SK-N-SH (cell line): ENCODE results near the gene INTS1. TPM values are rescaled to one million over a fixed set of nuclear protein-coding genes. Genes with fewer than 3 reads are reported as not detected.

Experiments used
- CTCF ChIA-PET: fragments of 300-600, 350-600 bp; formaldehyde crosslinking; extraction: SDS; loops from one replicate; lab custom pipeline; 2021; lab: Yijun Ruan, JAX
- POLR2A ChIA-PET: fragments of 350-600 bp; sonication (Branson Sonifier 250); formaldehyde crosslinking; extraction: SDS; loops from one replicate; lab custom pipeline; 2020; ENCODE audit warnings: antibody characterized with exemption, inconsistent platforms; lab: Yijun Ruan, JAX
- DNase-seq: peaks from one replicate; pipeline ENCODE4 v3.0.0; 2012
- H2AFZ ChIP-seq: fragments of 200-600 bp; sonication (generic); 2 replicates; pipeline ENCODE4 v1.8.1; 2016; ENCODE audit warnings: antibody characterized with exemption, mild to moderate bottlenecking, low read depth
- H3F3A ChIP-seq: fragments of 200-600 bp; sonication (generic); replicated peaks from 2 replicates; pipeline ENCODE3; 2016; ENCODE audit warnings: antibody characterized with exemption, mild to moderate bottlenecking; ENCODE audit not compliant: insufficient read depth
- H3K27ac ChIP-seq, 2 experiments: fragments of 200-500 bp in 1 of 2; fragments of 200-600 bp in 1 of 2; sonication (Bioruptor generic) in 1 of 2; sonication (generic), shearing (Covaris generic) in 1 of 2; 2 replicates each; pipeline versions ENCODE4 v1.5.1 to v1.6.1; 2014 to 2016; ENCODE audit warnings: low read depth in 2 of 2, inconsistent platforms in 1 of 2, low read length in 1 of 2, mild to moderate bottlenecking in 1 of 2, mixed read lengths in 1 of 2
- H3K27me3 ChIP-seq: fragments of 200-600 bp; sonication (generic), shearing (Covaris generic); 2 replicates; pipeline ENCODE4 v1.6.1; 2016; ENCODE audit warnings: mixed run types; ENCODE audit not compliant: insufficient read depth
- H3K36me3 ChIP-seq, 2 experiments: fragments of 200-500 bp in 1 of 2; fragments of 200-600 bp in 1 of 2; sonication (Bioruptor generic) in 1 of 2; sonication (generic) in 1 of 2; replicated peaks in 1 of 2; 2 replicates each; pipeline versions ENCODE3 to v1.5.1; 2014 to 2016; ENCODE audit warnings: low read length in 1 of 2, mild to moderate bottlenecking in 1 of 2; ENCODE audit not compliant: insufficient read depth in 2 of 2, control insufficient read depth in 1 of 2
- H3K4me1 ChIP-seq, 2 experiments: fragments of 200-500 bp in 1 of 2; fragments of 200-600 bp in 1 of 2; sonication (Bioruptor generic) in 1 of 2; sonication (generic), shearing (Covaris generic) in 1 of 2; 2 replicates each; pipeline versions ENCODE4 v1.5.1 to v1.6.1; 2014 to 2016; ENCODE audit warnings: low read depth in 1 of 2, low read length in 1 of 2, mixed run types in 1 of 2; ENCODE audit not compliant: insufficient read depth in 2 of 2, control insufficient read depth in 1 of 2
- H3K4me2 ChIP-seq: fragments of 200-600 bp; sonication (generic), shearing (Covaris generic); 2 replicates; pipeline ENCODE4 v1.6.1; 2017; ENCODE audit warnings: mixed run types
- H3K4me3 ChIP-seq, 2 experiments: fragments of 200-500 bp in 1 of 2; fragments of 200-600 bp in 1 of 2; sonication (Bioruptor generic) in 1 of 2; sonication (generic), shearing (Covaris generic) in 1 of 2; 2 replicates each; pipeline versions ENCODE4 v1.5.1 to v1.8.1; 2014 to 2016; ENCODE audit warnings: low read depth in 2 of 2, inconsistent platforms in 1 of 2, low read length in 1 of 2, mild to moderate bottlenecking in 1 of 2, mixed read lengths in 1 of 2, moderate library complexity in 1 of 2
- H3K79me2 ChIP-seq: fragments of 200-600 bp; sonication (generic); 2 replicates; pipeline ENCODE4 v1.8.1; 2017; ENCODE audit warnings: mild to moderate bottlenecking; ENCODE audit not compliant: insufficient read depth
- H3K9ac ChIP-seq: fragments of 200-600 bp; sonication (generic); 2 replicates; pipeline ENCODE4 v1.6.1; 2017; ENCODE audit warnings: mixed run types
- H3K9me2 ChIP-seq: fragments of 200-600 bp; sonication (generic); 2 replicates; pipeline ENCODE4 v1.6.1; 2017; ENCODE audit warnings: mixed run types
- H3K9me3 ChIP-seq: fragments of 200-600 bp; sonication (generic); 2 replicates; pipeline ENCODE4 v1.6.1; 2017; ENCODE audit warnings: mixed run types, mild to moderate bottlenecking, moderate library complexity
- H4K20me1 ChIP-seq: fragments of 200-600 bp; sonication (generic); 2 replicates; pipeline ENCODE4 v1.6.1; 2017; ENCODE audit warnings: mild to moderate bottlenecking, mixed run types; ENCODE audit not compliant: insufficient read depth
- ELF1 ChIP-seq: IDR thresholded peaks from 2 replicates; pipeline ENCODE4 v1.4.0; 2012
- EZH2phosphoT487 ChIP-seq: fragments of 200-600 bp; sonication (generic); IDR thresholded peaks from 2 replicates; pipeline ENCODE4 v1.6.1; 2017; ENCODE audit warnings: low read depth, mixed run types, mild to moderate bottlenecking, antibody characterized with exemption, moderate library complexity, borderline replicate concordance
- FOXJ3 ChIP-seq: sonication (generic); formaldehyde crosslinking; IDR thresholded peaks from 2 replicates; pipeline ENCODE4 v1.5.1; 2020; ENCODE audit warnings: mild to moderate bottlenecking, missing genetic modification reagents
- FOXM1 ChIP-seq: IDR thresholded peaks from 2 replicates; pipeline ENCODE4 v1.4.0; 2012; ENCODE audit warnings: low read depth, mild to moderate bottlenecking
- NRF1 ChIP-seq: IDR thresholded peaks from 2 replicates; pipeline ENCODE4 v1.6.1; 2012; ENCODE audit warnings: low read depth, mild to moderate bottlenecking, low read length
- SIN3A ChIP-seq: IDR thresholded peaks from 2 replicates; pipeline ENCODE4 v1.6.1; 2012; ENCODE audit warnings: low read depth, mild to moderate bottlenecking, low read length, moderate library complexity, borderline replicate concordance
- SMC3 ChIP-seq: IDR thresholded peaks from 2 replicates; pipeline ENCODE4 v1.6.1; 2012; ENCODE audit warnings: low read depth, low read length, improper control_type of control experiment
- TEAD4 ChIP-seq: IDR thresholded peaks from 2 replicates; pipeline ENCODE4 v1.4.0; 2012; ENCODE audit warnings: mild to moderate bottlenecking, borderline replicate concordance; ENCODE audit not compliant: insufficient read depth
- YY1 ChIP-seq: IDR thresholded peaks from 2 replicates; pipeline ENCODE4 v1.4.0; 2012; ENCODE audit warnings: low read depth, mild to moderate bottlenecking
- WGBS: methylation state at CpG from one replicate; pipeline ENCODE4 v1.1.6; 2017; ENCODE audit warnings: low lambda C conversion rate; 5-methylcytosine and 5-hydroxymethylcytosine counted together
- polyA plus RNA-seq, 3 experiments: library from polyadenylated mRNA; depleted of rRNA; stranded (reverse); fragments of >200 nt; gene quantifications; 2 replicates each; pipeline ENCODE4 v1.2.3, GENCODE V29; 2012
- TF ChIP-seq, protein P1 (sequence below): fragments of 200-600 bp; sonication (generic); IDR thresholded peaks from 2 replicates; pipeline ENCODE4 v1.6.1; 2017; ENCODE audit warnings: antibody characterized with exemption, mild to moderate bottlenecking, moderate library complexity
- TF ChIP-seq, protein P2 (sequence below): fragments of 150-350 bp; IDR thresholded peaks from 2 replicates; pipeline ENCODE4 v1.6.1; 2016; ENCODE audit warnings: mild to moderate bottlenecking, low read depth, low read length
- TF ChIP-seq, protein P3 (sequence below): IDR thresholded peaks from 2 replicates; pipeline ENCODE4 v1.4.0; 2012; ENCODE audit warnings: low read depth, borderline replicate concordance
- TF ChIP-seq, protein P4 (sequence below): IDR thresholded peaks from 2 replicates; pipeline ENCODE4; 2012
- TF ChIP-seq, protein P5 (sequence below): IDR thresholded peaks from 2 replicates; pipeline ENCODE4 v1.4.0; 2012; ENCODE audit warnings: low read depth, borderline replicate concordance

The INTS1 gene
- polyA plus RNA-seq, 1 of the 3 experiments (the other 2 are of a cell fraction): 48.1 TPM

DNA sequence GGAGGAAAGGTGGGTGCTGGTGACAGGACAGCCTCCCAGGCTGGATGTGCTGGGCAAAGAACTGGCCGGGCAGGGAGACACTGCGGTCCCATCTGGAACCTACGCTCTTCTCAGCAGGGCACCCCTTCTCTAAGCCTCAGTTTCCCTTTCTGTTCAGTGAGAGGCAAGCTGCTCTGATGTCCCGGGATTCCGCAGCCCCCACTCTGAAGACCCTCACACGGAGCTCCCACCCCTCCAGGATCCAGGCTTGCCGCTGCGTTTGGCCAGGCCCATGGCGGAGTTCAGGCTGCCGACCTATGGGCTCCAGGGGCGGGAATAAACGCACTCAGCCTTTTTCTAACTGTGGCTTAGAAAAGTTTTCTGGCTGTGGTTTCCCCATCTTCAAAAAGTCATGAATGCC lies 10.2 kb upstream of the INTS1 start:
- H3K27me3 ChIP-seq: no peaks in the 10 kb centered on the region
- H3K79me2 ChIP-seq: no peaks in the 10 kb centered on the region
- H3K9me3 ChIP-seq: no peaks in the 10 kb centered on the region
- no peak overlapping the region for H3K9ac ChIP-seq
- TF ChIP-seq, protein P1, sequence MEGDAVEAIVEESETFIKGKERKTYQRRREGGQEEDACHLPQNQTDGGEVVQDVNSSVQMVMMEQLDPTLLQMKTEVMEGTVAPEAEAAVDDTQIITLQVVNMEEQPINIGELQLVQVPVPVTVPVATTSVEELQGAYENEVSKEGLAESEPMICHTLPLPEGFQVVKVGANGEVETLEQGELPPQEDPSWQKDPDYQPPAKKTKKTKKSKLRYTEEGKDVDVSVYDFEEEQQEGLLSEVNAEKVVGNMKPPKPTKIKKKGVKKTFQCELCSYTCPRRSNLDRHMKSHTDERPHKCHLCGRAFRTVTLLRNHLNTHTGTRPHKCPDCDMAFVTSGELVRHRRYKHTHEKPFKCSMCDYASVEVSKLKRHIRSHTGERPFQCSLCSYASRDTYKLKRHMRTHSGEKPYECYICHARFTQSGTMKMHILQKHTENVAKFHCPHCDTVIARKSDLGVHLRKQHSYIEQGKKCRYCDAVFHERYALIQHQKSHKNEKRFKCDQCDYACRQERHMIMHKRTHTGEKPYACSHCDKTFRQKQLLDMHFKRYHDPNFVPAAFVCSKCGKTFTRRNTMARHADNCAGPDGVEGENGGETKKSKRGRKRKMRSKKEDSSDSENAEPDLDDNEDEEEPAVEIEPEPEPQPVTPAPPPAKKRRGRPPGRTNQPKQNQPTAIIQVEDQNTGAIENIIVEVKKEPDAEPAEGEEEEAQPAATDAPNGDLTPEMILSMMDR: no peak
- TF ChIP-seq FOXM1 (no peak), ELF1 (no peak), EZH2phosphoT487 (no peak), YY1 (no peak), NRF1 (no peak), SMC3 (no peak), FOXJ3 (no peak), TEAD4 (no peak), SIN3A (no peak)
- TF ChIP-seq, protein P2, sequence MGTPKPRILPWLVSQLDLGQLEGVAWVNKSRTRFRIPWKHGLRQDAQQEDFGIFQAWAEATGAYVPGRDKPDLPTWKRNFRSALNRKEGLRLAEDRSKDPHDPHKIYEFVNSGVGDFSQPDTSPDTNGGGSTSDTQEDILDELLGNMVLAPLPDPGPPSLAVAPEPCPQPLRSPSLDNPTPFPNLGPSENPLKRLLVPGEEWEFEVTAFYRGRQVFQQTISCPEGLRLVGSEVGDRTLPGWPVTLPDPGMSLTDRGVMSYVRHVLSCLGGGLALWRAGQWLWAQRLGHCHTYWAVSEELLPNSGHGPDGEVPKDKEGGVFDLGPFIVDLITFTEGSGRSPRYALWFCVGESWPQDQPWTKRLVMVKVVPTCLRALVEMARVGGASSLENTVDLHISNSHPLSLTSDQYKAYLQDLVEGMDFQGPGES: no peak
- TF ChIP-seq, protein P3, sequence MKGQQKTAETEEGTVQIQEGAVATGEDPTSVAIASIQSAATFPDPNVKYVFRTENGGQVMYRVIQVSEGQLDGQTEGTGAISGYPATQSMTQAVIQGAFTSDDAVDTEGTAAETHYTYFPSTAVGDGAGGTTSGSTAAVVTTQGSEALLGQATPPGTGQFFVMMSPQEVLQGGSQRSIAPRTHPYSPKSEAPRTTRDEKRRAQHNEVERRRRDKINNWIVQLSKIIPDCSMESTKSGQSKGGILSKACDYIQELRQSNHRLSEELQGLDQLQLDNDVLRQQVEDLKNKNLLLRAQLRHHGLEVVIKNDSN: no peak
- TF ChIP-seq, protein P4, sequence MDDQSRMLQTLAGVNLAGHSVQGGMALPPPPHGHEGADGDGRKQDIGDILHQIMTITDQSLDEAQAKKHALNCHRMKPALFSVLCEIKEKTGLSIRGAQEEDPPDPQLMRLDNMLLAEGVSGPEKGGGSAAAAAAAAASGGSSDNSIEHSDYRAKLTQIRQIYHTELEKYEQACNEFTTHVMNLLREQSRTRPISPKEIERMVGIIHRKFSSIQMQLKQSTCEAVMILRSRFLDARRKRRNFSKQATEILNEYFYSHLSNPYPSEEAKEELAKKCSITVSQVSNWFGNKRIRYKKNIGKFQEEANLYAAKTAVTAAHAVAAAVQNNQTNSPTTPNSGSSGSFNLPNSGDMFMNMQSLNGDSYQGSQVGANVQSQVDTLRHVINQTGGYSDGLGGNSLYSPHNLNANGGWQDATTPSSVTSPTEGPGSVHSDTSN: no peak
- TF ChIP-seq, protein P5, sequence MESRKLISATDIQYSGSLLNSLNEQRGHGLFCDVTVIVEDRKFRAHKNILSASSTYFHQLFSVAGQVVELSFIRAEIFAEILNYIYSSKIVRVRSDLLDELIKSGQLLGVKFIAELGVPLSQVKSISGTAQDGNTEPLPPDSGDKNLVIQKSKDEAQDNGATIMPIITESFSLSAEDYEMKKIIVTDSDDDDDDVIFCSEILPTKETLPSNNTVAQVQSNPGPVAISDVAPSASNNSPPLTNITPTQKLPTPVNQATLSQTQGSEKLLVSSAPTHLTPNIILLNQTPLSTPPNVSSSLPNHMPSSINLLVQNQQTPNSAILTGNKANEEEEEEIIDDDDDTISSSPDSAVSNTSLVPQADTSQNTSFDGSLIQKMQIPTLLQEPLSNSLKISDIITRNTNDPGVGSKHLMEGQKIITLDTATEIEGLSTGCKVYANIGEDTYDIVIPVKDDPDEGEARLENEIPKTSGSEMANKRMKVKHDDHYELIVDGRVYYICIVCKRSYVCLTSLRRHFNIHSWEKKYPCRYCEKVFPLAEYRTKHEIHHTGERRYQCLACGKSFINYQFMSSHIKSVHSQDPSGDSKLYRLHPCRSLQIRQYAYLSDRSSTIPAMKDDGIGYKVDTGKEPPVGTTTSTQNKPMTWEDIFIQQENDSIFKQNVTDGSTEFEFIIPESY: no peak
- H2AFZ ChIP-seq: no peak overlapping the region
- POLR2A ChIA-PET: interaction anchor here (0.6 kb wide), 1 partner anchor 862 kb away, joined by 3 read pairs; no protein-coding TSS in a partner anchor
- peaks cover 0 to 4% of the 10 kb centered on the region in 2 experiments; a peak in 1 of 4 replicates for H3K4me1 ChIP-seq
- 87% methylated on average over 12 of the region's 12 CpGs for WGBS
- no peak overlapping the region for H3K4me2 ChIP-seq
- DNase-seq: no peak
- H3K9me2 ChIP-seq: no peaks in the 10 kb centered on the region
- H4K20me1 ChIP-seq: no peaks in the 10 kb centered on the region
- H3F3A ChIP-seq: no peaks in the 10 kb centered on the region
- no peaks in the 10 kb centered on the region for H3K36me3 ChIP-seq
- no peak overlapping the region for H3K27ac ChIP-seq
- H3K4me3 ChIP-seq: no peak overlapping the region
- CTCF ChIA-PET: interaction anchor here (1.7 to 3.6 kb wide), 2 partner anchors 9 to 11 kb away, joined by 4 to 18 read pairs; partner anchors contain the start of gene INTS1
